Activated CD8-positive, alpha-beta memory T cell treated with anti-CD3 and anti-CD28 coated beads, Interleukin-2, amount 50 U/mL, for 24 hours (primary cell): ENCODE data around the gene SRRM4.
"Not testable (repeated sequence)": the region's sequence is repeated elsewhere in the genome, so short reads cannot be mapped to it uniquely, and the experiment has no call there.

Source experiments
- DNase-seq: peaks from one replicate; pipeline ENCODE4 v3.0.0-alpha.2; 2020; ENCODE audit errors: extremely low read depth

The SRRM4 gene

GRCh38 chr12:119071176-119071575, 89.8 kb downstream of the SRRM4 start:
- no peak for DNase-seq

GRCh38 chr12:119071638-119072231, 90.4 kb downstream of the SRRM4 start:
- DNase-seq, result no peak

GRCh38 chr12:119072440-119072839, 91.1 kb downstream of the SRRM4 start:
- DNase-seq, result no peak

- no peak for DNase-seq
Observed at GRCh38 chr12:119075222-119075787, 94.0 kb downstream of the SRRM4 start.

- DNase-seq, result no peak
Observed at GRCh38 chr12:119075918-119076317, 94.6 kb downstream of the SRRM4 start.

- no peak for DNase-seq
Observed at GRCh38 chr12:119079530-119079929, 98.2 kb downstream of the SRRM4 start.

GRCh38 chr12:119082016-119082415, 100.7 kb downstream of the SRRM4 start:
- no peak for DNase-seq

GRCh38 chr12:119082496-119082895, 101.2 kb downstream of the SRRM4 start:
- no peak for DNase-seq

GRCh38 chr12:119088685-119089379, 107.5 kb downstream of the SRRM4 start:
- DNase-seq, result no peak

- no peak for DNase-seq
Observed at GRCh38 chr12:119089380-119090013, 108.2 kb downstream of the SRRM4 start.

- no peak for DNase-seq
Observed at GRCh38 chr12:119090276-119090675, 108.9 kb downstream of the SRRM4 start.

GRCh38 chr12:119090865-119091264, 109.5 kb downstream of the SRRM4 start:
- no peak for DNase-seq

- no peak for DNase-seq
Observed at GRCh38 chr12:119096429-119097202, 115.3 kb downstream of the SRRM4 start.

- no peak for DNase-seq
Observed at GRCh38 chr12:119100933-119101332, 119.6 kb downstream of the SRRM4 start.

GRCh38 chr12:119102274-119102673, 120.9 kb downstream of the SRRM4 start:
- no peak for DNase-seq

GRCh38 chr12:119102714-119103113, 121.4 kb downstream of the SRRM4 start:
- no peak for DNase-seq

- not testable (repeated sequence) for DNase-seq
Observed at GRCh38 chr12:119104969-119105368, 123.6 kb downstream of the SRRM4 start.

GRCh38 chr12:119113496-119113986, 132.2 kb downstream of the SRRM4 start:
- DNase-seq, result no peak

- no peak for DNase-seq
Observed at GRCh38 chr12:119114294-119114693, 133.0 kb downstream of the SRRM4 start.

- DNase-seq, result no peak
Observed at GRCh38 chr12:119115296-119115905, 134.1 kb downstream of the SRRM4 start.

GRCh38 chr12:119117936-119118335, 136.6 kb downstream of the SRRM4 start:
- DNase-seq, result no peak
